Parathyroid adenoma (tissue), 2 donors: Measurements from ENCODE around the gene PINLYP.
"Not testable (repeated sequence)": the region's sequence is repeated elsewhere in the genome, so short reads cannot be mapped to it uniquely, and the experiment has no call there.

ENCODE experiments used
- H2AFZ ChIP-seq: fragments of 300-600 bp; sonication (generic); one replicate; pipeline ENCODE4 v1.7.0; 2017; ENCODE audit warnings: antibody characterized with exemption, mild to moderate bottlenecking
- H3K27ac ChIP-seq: fragments of 300-600 bp; sonication (generic); one replicate; pipeline ENCODE4 v1.7.0; 2017
- H3K27me3 ChIP-seq: fragments of 300-600 bp; sonication (generic); one replicate; pipeline ENCODE4 v1.7.0; 2017; ENCODE audit warnings: low read length; ENCODE audit not compliant: control insufficient read depth, insufficient read depth
- H3K36me3 ChIP-seq: fragments of 300-600 bp; sonication (generic); one replicate; pipeline ENCODE4 v1.7.0; 2017; ENCODE audit warnings: low read length; ENCODE audit not compliant: control insufficient read depth, insufficient read depth
- H3K4me1 ChIP-seq: fragments of 300-600 bp; sonication (generic); one replicate; pipeline ENCODE4 v1.7.0; 2017; ENCODE audit warnings: control low read depth
- H3K4me2 ChIP-seq: fragments of 300-600 bp; sonication (generic); one replicate; pipeline ENCODE4 v1.7.0; 2017; ENCODE audit warnings: low read length
- H3K4me3 ChIP-seq: fragments of 300-600 bp; sonication (generic); one replicate; pipeline ENCODE4 v1.7.0; 2017; ENCODE audit warnings: low read depth, low read length
- H3K79me2 ChIP-seq: fragments of 300-600 bp; sonication (generic); one replicate; pipeline ENCODE4 v1.7.0; 2017; ENCODE audit warnings: control low read depth
- H3K9ac ChIP-seq: fragments of 300-600 bp; sonication (generic); one replicate; pipeline ENCODE4 v1.7.0; 2017; ENCODE audit warnings: mild to moderate bottlenecking
- H3K9me3 ChIP-seq: fragments of 300-600 bp; sonication (generic); one replicate; pipeline ENCODE4 v1.7.0; 2017; ENCODE audit warnings: low read length; ENCODE audit not compliant: control insufficient read depth
- CTCF ChIP-seq: fragments of 300-600 bp; sonication (generic); IDR thresholded peaks from one replicate; pipeline ENCODE4 v1.7.0; 2017; ENCODE audit warnings: antibody characterized with exemption, mild to moderate bottlenecking
- donor health status: primary hyperparathyroidism.

PINLYP gene

DNA sequence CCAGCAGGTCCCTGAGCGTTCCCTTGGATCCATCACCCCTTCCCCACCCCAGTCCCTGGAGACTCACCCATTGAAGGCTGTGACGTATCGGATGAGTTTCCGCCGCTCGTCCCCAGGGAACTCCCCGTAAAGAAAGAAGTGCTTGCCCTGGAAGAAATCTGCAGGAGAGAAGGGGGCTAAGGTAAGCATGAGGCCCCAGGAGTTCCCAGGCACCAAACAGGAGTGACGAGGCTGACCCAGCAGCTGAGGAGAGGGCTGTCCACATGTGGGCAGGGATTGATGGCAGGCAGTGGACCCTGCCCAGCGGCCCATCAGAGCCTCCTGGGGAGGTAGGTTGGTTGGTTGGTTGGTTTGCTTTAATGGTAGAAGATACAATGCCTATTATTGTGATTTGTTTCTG, 31.5 kb upstream of the PINLYP start:
- no peak overlapping the region for H3K27ac ChIP-seq
- no peaks in the 10 kb centered on the region for H3K79me2 ChIP-seq
- H3K4me3 ChIP-seq = no peak overlapping the region
- TF ChIP-seq CTCF = no peak
- H2AFZ ChIP-seq = no peak overlapping the region
- H3K4me2 ChIP-seq = no peak overlapping the region
- H3K9me3 ChIP-seq = no peaks in the 10 kb centered on the region
- no peaks in the 10 kb centered on the region for H3K36me3 ChIP-seq
- no peak overlapping the region for H3K9ac ChIP-seq
- H3K4me1 ChIP-seq = no peaks in the 10 kb centered on the region
- no peaks in the 10 kb centered on the region for H3K27me3 ChIP-seq

- Histone ChIP-seq H3K27ac (no peak overlapping the region), H3K36me3 (no peaks in the 10 kb centered on the region), H3K27me3 (no peaks in the 10 kb centered on the region), H3K4me2 (no peak overlapping the region), H3K4me3 (no peak overlapping the region), H3K9me3 (no peaks in the 10 kb centered on the region), H3K9ac (no peak overlapping the region), H2AFZ (no peak overlapping the region), H3K4me1 (no peaks in the 10 kb centered on the region), H3K79me2 (no peaks in the 10 kb centered on the region)
- no peak for TF ChIP-seq CTCF
Observed at GRCh38 chr19:43545276-43545675, 30.3 kb upstream of the PINLYP start.

GRCh38 chr19:43545981-43546380, 29.6 kb upstream of the PINLYP start:
- Histone ChIP-seq H3K27ac (no peak overlapping the region), H3K4me1 (no peaks in the 10 kb centered on the region), H3K9me3 (no peaks in the 10 kb centered on the region), H3K36me3 (no peaks in the 10 kb centered on the region), H2AFZ (no peak overlapping the region), H3K9ac (no peak overlapping the region), H3K4me2 (no peak overlapping the region), H3K79me2 (no peaks in the 10 kb centered on the region), H3K27me3 (no peaks in the 10 kb centered on the region), H3K4me3 (no peak overlapping the region)
- TF ChIP-seq CTCF = no peak

DNA sequence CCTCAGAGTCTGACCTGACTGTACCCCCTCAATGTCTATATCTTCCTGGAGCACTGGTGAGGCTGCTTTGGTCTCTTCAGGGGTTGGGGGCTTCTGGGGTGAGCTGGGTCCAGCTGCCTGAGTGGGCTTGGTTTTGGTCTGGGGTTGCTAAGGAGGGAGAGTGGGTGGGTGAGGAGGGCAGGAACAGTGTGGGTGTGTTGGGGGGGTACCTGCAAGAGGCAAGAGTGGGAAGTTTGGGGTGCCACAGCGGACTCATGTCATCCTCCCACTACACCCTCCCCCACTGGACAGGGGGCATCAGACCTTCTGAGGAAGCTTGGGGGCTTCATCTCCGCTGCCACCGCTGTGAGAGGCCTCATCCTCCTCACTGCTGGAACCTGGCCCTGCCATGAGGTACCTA, 29.0 kb upstream of the PINLYP start:
- Histone ChIP-seq H3K4me2 (no peak overlapping the region), H3K27ac (no peak overlapping the region), H3K9me3 (no peaks in the 10 kb centered on the region), H3K4me1 (no peaks in the 10 kb centered on the region), H3K9ac (no peak overlapping the region), H3K79me2 (no peaks in the 10 kb centered on the region), H3K4me3 (no peak overlapping the region), H3K27me3 (no peaks in the 10 kb centered on the region), H3K36me3 (no peaks in the 10 kb centered on the region), H2AFZ (no peak overlapping the region)
- no peak for TF ChIP-seq CTCF

DNA sequence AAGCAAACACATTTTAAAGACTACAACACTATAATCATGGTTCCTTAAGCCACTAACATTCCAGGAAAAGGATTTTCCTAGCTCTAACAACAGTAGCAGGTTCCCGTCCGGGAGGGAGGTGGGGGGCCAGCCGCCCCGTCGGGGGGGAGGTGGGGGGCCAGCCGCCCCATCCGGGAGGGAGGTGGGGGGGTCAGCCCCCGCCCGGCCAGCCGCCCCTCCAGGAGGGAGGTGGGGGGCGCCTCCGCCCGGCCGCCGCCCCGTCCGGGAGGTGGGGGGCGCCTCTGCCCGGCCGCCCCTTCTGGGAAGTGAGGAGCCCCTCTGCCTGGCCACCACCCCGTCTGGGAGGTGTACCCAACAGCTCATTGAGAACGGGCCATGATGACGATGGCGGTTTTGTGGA, 27.7 kb upstream of the PINLYP start:
- not testable (repeated sequence) for H3K27ac ChIP-seq, H3K4me1 ChIP-seq, H3K36me3 ChIP-seq, H3K9me3 ChIP-seq, H3K4me3 ChIP-seq, H3K4me2 ChIP-seq, H3K79me2 ChIP-seq, H3K9ac ChIP-seq, H2AFZ ChIP-seq, H3K27me3 ChIP-seq
